ENCODE data around the gene RNF130.
"Not testable (repeated sequence)": the region's sequence is repeated elsewhere in the genome, so short reads cannot be mapped to it uniquely, and the experiment has no call there.

RNF130 gene

DNA sequence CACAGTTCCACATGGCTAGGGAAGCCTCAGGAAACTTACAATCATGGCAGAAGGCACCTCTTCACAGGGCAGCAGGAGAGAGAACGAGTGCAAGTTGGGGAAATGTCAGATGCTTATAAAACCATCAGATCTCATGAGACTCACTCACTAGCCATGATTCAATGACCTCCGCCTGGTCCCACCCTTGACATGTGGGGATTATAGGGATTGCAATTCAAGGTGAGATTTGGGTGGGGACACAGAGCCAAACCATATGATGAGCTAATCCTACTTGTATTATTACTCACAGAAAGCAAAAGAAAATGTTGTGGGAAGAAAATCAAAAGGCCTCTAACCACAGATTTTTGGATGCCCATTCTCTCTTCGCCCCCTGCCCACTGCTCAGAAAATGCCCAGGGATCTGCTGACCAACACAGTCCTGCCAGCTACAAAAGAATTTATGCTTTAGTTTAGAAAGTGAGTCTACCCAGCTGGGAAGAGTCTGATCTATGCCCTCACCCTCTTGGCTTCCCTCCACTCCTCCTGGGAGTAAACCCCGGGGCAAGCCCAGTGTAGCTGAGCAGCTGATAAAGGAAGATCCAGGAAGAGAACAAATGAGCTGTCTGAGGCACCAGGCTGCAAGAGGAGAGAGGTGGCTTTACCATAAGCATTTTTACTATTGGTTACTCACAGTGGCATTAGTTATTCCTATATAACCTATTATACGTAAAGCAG, 53.1 kb downstream of the RNF130 start:
- DNase-seq (ENCODE audit: low read depth): no peak

DNA sequence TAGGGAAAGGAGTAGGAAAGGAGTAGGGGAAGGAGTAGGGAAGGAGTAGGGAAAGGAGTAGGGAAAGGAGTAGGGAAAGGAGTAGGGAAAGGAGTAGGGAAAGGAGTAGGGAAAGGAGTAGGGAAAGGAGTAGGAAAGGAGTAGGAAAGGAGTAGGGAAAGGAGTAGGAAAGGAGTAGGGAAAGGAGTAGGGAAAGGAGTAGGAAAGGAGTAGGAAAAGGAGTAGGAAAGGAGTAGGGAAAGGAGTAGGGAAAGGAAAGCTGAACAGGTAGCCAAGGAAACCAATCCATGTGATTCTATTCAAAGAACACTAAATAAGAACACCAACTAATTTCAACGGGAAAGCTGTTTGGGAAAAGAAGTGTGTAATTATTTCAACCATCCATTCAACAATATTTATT, 56.0 kb downstream of the RNF130 start:
- DNase-seq (ENCODE audit: low read depth): not testable (repeated sequence)

DNA sequence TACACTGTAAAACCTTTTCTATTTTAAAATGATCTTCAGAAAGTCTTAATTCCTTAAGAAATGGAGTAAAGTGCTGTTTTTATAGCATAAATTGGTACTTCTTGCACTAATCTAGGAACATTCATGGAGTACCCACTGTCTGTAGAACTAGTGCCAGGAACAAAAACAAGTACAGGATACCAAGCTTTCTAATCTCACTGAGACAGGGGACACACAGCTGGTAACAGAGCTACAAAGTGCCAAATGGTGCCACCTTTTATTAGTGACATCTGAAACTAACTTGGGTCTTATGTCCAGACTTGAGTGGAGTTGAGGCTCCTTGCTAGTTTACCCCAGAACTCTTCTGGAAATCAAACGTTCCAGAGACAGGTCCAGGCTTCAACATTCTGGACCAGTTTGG, 57.9 kb downstream of the RNF130 start:
- DNase-seq (ENCODE audit: low read depth): no peak

DNA sequence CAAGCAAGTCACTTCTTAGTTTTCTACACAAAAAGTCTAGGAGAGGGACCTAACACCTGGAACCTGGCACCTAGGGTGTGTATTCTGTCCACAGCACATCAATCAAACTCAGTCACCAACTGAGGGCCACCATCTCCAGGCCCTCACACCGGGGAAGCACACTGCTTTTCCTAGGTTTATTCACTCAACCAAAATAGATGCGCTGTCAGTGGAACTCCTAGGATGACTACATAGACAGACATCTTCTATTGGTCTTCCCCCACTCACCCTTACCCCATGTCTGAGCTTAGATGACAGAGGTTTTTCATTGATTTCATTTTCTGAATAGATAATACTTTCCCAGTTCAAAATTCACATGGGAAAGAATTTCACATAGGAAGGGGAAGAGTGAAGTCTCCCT, 59.2 kb downstream of the RNF130 start:
- DNase-seq (ENCODE audit: low read depth): no peak

GRCh38 chr5:180010636-180011035, 60.9 kb downstream of the RNF130 start:
- DNase-seq (ENCODE audit: low read depth): no peak

DNA sequence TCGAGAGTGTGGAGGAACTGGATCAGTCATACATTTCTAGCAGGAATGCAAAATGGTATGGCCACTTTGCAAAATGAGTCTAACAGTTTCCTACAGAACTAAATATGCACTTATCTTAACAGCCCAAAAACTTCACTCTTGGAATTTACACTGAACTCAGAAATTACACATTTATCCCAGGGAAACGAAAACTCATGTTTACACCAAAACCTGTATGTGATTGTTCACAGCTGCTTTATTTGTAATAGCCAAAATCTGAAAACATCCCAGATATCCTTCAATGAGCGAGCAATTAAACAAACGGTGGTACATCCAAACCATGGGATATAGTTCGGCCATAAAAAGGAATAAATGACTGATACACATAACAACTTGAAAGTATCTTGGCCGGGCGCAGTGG, 62.0 kb downstream of the RNF130 start:
- no peak for DNase-seq (ENCODE audit: low read depth)

GRCh38 chr5:180008433-180008832, 63.1 kb downstream of the RNF130 start:
- DNase-seq (ENCODE audit: low read depth): no peak

DNA sequence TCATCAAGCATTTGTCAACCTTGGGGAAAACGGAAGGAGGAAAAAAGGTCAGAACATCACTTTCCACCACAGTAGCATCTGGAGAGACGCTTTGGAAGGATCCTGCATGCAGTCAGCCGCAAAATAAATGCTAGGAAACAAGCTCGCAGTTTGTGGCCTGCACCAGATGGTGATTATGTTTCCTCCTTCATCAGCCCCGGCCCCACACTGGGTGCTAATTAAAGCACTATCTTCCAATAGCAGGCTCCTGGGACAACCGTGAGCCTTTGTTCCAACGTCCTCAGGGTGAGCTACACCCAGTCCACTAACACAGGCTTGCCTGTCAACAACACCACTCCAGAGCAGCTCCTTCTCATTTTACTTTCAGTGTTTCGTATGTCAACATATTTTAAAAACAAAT, 64.0 kb downstream of the RNF130 start:
- DNase-seq (ENCODE audit: low read depth): peak; percentile 63

GRCh38 chr5:180006141-180006540, 65.4 kb downstream of the RNF130 start:
- DNase-seq (ENCODE audit: low read depth): no peak

DNA sequence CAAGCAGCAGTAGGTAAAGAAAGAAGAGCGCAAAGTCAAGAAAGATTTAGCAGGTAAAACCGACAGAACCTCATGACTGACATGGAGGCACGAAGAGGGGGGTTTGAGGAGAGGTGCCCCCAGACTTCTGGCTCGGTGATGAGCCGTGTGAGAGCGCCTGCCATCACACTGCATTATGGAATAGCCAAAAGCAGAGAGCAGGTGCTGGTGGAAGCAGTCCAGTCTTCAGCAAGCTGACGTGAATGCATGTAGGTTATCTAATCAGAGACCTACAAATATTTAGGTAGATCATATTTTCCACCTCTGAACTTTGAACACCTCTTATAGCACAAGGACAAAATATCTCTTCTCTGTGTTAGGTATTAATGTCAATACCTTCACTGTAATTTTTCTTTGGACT, 68.4 kb downstream of the RNF130 start:
- no peak for DNase-seq (ENCODE audit: low read depth)

DNA sequence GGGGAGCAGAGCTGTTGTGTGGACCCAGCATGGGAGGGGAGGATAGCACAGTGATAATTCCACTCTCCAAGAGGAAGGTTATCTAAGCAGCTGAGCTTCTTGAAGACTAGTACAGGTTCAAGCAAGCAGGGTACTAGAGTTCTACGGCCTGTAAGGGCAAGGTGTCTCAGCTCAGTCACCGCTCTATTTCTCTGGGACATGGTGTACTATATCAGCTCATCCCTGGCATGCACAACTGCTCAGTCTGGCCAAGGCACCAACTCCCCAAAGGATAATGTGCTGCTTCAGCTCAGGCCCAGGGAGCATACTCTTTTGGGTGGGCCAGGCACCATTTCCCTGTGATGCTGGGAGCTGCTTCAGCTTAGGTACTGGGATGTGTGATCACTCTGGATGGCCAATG, 69.8 kb downstream of the RNF130 start:
- no peak for DNase-seq (ENCODE audit: low read depth)

GRCh38 chr5:180001136-180001535, 70.4 kb downstream of the RNF130 start:
- DNase-seq (ENCODE audit: low read depth): no peak

GRCh38 chr5:179998485-179998884, 73.1 kb downstream of the RNF130 start:
- no peak for DNase-seq (ENCODE audit: low read depth)

DNA sequence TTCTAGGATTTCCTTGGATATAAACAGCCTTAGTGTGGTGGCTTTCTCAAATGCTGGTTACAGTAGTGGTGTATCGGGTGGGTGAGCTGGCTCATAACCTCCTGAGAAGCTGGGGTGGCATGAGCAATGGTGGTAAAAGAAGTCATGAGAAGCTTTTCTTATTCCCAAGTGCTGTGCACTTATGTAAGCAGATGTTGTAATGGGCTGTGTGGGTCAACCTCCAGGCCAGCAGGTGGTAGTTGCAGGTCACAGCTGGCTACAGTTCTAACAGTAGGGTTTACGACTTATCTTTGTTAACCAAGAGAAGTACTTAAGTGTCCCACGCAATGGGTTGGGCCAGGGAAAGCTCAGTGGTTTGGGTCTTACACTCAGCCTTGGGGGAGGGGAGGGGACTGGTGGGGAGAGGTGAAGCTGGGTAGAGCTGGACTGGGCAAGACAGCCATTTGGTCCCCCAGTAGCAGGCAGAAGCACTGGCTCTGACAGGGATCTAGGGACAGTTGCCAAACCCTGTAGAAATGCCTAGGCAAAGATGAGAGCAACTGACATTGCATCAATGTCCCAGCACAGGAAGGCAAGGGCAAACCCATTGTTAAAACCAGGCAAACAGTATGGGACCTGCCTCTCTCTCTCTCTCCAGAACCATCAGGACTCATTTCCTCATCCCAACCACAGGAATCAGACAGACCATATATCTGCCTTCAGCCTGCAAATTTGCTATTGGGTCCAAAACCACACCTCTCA, 76.8 kb downstream of the RNF130 start:
- no peak for DNase-seq (ENCODE audit: low read depth)

GRCh38 chr5:179992855-179993254, 78.7 kb downstream of the RNF130 start:
- DNase-seq (ENCODE audit: low read depth): not testable (repeated sequence)

DNA sequence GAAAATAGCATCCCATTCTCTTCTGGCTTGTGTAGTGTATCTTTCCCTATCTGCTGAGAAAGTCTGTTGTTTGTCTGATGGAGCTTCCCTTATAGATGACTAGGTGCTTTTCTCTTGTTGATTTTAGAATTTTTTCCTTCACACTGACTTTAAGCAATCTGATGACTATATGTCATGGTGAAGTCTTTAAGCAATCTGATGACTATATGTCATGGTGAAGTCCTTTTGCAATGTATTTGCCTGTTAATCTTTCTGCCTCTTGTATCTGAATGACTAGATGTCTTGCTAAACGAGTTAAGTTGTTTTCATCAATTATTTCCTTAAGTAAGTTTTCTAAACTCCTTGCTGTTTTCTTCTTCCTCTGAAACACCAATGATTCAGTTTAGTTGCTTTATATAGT, 80.5 kb downstream of the RNF130 start:
- no peak for DNase-seq (ENCODE audit: low read depth)

- DNase-seq (ENCODE audit: low read depth): not testable (repeated sequence)
These were observed 81.0 kb downstream of the RNF130 start for GRCh38 chr5:179990525-179990924.

DNA sequence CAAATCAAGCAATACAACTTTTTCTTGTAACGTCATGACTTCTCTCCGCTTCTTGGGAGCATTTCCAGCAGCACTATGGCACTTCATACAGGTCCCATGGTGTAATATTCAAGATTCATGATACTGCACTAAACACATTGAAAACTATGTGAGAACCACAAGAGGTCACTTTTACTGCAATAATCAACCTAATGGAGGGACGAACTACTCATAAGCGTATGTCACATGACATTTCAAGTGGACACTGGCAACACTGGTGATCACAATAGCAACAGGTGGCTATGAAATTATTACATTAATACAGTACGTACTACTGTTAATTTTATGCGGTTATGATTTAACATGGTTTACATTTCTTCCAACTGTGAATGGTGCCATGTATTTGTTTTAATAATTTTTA, 85.2 kb downstream of the RNF130 start:
- DNase-seq (ENCODE audit: low read depth): no peak

DNA sequence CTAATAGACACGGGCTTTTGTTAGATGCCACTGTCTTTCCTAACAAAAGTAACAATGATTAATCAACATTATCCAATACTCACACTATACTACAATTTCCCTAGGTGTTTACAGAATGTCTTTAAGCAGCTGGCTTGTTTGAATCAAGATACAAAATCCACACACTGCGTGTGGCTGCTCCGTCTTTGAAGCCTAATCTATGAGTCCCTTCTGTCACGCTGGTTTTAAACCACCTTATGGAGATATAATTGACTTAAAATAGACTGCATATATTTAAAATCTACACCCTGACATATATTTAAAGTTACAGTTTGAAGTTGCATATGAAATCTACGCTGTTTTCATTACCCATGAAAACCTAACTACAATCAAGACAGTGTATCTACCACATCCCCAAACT, 89.9 kb downstream of the RNF130 start:
- DNase-seq (ENCODE audit: low read depth): no peak

DNA sequence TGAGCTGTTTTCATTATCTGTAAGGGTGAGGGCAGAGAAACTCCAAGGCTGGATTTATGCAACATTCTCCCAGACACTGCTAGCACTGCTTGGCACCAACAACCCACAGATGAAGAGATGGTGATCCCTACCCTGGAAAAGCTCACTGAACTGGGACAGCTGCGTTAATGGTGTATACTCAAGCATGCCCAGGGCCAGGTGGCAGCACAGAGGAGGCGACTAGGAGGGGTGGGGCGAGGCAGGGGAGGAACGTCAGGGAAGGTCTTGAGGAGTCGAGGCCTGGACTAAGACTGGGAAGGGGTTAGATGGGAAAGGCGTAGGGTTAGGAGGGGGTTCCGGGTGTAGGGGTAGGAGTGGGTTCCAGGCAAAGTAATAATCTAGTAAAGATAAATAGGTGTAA, 90.8 kb downstream of the RNF130 start:
- no peak for DNase-seq (ENCODE audit: low read depth)

- DNase-seq (ENCODE audit: low read depth): no peak
These were observed 92.8 kb downstream of the RNF130 start for GRCh38 chr5:179978792-179979191.

GRCh38 chr5:179975713-179976134, 95.8 kb downstream of the RNF130 start:
- no peak for DNase-seq (ENCODE audit: low read depth)

DNA sequence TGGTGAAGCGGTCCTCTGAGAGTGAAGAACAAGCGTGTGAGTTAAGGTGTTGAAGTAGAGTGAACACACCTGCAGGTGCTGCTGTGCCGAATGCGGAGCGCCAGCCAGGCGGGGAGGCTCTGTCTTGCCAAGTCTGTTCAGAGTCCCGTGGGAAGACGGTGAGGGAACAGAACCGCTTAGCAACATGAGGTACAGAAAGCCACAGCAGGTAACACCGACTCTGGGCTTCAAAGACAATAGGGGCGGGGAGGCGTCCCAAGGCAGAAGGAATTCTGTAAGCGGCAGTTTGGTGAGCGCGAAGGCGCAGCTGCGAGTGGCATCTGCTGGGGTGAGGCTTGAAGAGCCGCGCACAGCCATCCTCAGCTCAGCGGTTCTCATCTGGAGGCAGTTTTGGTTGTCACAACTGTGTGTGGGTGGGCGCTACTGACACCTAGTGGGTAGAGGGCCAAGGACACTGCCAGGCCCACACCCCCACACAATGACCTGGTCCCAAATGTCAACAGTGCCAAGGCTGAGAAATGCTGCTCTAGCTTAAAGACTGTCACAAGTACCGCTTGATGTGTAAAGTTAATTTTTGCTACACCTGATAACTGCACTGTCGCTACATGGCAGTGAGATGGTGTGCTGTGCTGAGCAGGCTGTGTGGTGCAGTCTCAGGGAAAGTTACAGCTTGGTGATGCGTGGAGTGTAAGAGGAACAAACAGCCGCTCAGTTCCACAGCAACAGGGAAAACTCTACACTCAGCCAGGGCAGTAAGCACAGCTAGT, 96.4 kb downstream of the RNF130 start:
- DNase-seq (ENCODE audit: low read depth): no peak

All from CMK (cell line).